GM11168 (cell line): ENCODE measurements around the gene BLOC1S3.

Experiments
- in situ Hi-C: fragments of 300-500 bp; cut with MboI; formaldehyde crosslinking; loops from one replicate; pipeline ENCODE4 v1.12.0; 2022; ENCODE audit warnings: low sequenced_read_pairs; ENCODE audit not compliant: unreplicated experiment

BLOC1S3 gene

GRCh38 chr19:45145270-45146189, 33.1 kb upstream of the BLOC1S3 start:
- in situ Hi-C loops = no loop called here

- in situ Hi-C loops = no loop called here
Observed at GRCh38 chr19:45146251-45146650, 32.3 kb upstream of the BLOC1S3 start.

- in situ Hi-C loops = no loop called here
Observed at GRCh38 chr19:45146741-45147205, 31.8 kb upstream of the BLOC1S3 start.

GRCh38 chr19:45147835-45148676, 30.5 kb upstream of the BLOC1S3 start:
- in situ Hi-C loops = no loop called here

- in situ Hi-C loops = no loop called here
Observed at GRCh38 chr19:45149129-45149528, 29.5 kb upstream of the BLOC1S3 start.

GRCh38 chr19:45150180-45150579, 28.4 kb upstream of the BLOC1S3 start:
- in situ Hi-C loops = no loop called here

GRCh38 chr19:45150751-45151281, 27.8 kb upstream of the BLOC1S3 start:
- in situ Hi-C loops = no loop called here

GRCh38 chr19:45151320-45151719, 27.3 kb upstream of the BLOC1S3 start:
- in situ Hi-C loops = no loop called here

- in situ Hi-C loops = no loop called here
Observed at GRCh38 chr19:45151821-45152503, 26.6 kb upstream of the BLOC1S3 start.

- in situ Hi-C loops = no loop called here
Observed at GRCh38 chr19:45152504-45153338, 25.9 kb upstream of the BLOC1S3 start.

GRCh38 chr19:45153339-45154063, 25.1 kb upstream of the BLOC1S3 start:
- in situ Hi-C loops = no loop called here

GRCh38 chr19:45154064-45154827, 24.3 kb upstream of the BLOC1S3 start:
- in situ Hi-C loops = no loop called here

- in situ Hi-C loops = no loop called here
Observed at GRCh38 chr19:45156011-45156630, 22.5 kb upstream of the BLOC1S3 start.

- in situ Hi-C loops = no loop called here
Observed at GRCh38 chr19:45156751-45157150, 21.8 kb upstream of the BLOC1S3 start.

- in situ Hi-C loops = no loop called here
Observed at GRCh38 chr19:45158503-45159209, 19.9 kb upstream of the BLOC1S3 start.

- in situ Hi-C loops = no loop called here
Observed at GRCh38 chr19:45159210-45159970, 19.2 kb upstream of the BLOC1S3 start.
